GM18499 (cell line): ENCODE data around the gene ABHD10.
A peak's percentile ranks its signal among the peaks of the same experiment; 100 is the strongest.

Experiments used
- ATAC-seq: cut with Tn5 transposase; IDR thresholded peaks from one replicate; pipeline ENCODE4 v1.9.1; 2021; ENCODE audit warnings: moderate number of reproducible peaks; ENCODE audit not compliant: insufficient read depth, unreplicated experiment

The ABHD10 gene

DNA sequence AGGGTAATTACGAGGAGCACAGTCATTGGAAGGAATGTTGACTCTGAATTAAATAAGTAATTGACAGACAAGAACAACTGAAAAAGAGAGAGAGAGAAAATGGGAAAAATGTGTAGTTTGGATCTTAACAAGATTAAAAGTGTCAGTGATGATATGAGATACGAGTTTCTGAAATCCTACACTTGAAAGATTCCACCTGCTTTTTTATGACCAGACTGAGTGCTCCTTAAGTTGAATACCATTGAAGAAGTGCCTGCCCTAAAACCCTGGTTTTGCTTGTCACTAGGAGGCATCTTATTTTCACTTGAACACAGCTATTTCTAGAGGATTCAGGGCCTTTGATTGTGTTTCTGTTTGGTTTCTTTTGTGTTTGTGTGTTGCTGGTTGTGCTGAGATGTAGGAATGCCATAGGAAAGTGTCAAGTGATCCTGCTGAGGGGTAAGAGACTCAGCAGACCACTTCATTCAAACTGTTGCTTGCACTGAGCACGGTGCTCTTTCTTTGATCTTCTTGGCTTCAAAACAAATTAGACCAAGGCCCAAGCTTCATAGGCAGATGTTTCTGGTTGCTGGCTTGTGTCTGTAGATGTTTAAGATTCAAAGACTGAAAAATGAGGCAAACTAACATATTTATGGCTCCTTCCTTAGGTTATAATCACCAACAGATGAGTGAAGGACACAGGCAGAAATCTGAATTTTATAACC lies 17.2 kb upstream of the ABHD10 start:
- no peak for ATAC-seq

GRCh38 chr3:111963424-111963823 lies 15.4 kb upstream of the ABHD10 start:
- ATAC-seq: no peak

GRCh38 chr3:111965484-111965883 lies 13.3 kb upstream of the ABHD10 start:
- no peak for ATAC-seq

DNA sequence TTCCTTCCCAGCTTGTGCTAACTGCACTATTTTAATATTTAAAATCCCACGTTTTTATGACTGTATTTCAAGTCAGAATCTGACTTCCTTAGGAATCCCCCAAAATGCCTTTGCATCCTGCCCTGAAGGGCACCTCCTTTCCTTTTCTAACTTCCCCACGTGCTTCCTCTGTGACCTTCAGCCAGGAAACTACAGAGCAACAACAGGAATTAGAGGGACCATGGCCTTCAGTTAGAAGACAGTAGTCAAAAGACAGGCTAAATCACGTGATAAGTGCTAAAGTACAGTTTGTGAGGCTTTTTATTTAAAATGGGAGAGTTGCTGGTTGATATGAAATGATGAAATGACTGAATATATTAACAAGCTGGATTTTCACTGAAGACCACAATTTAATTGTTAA lies 11.8 kb upstream of the ABHD10 start:
- ATAC-seq: no peak

- peak; percentile 88 for ATAC-seq
Measured at GRCh38 chr3:111967651-111968274, 11.1 kb upstream of the ABHD10 start.

DNA sequence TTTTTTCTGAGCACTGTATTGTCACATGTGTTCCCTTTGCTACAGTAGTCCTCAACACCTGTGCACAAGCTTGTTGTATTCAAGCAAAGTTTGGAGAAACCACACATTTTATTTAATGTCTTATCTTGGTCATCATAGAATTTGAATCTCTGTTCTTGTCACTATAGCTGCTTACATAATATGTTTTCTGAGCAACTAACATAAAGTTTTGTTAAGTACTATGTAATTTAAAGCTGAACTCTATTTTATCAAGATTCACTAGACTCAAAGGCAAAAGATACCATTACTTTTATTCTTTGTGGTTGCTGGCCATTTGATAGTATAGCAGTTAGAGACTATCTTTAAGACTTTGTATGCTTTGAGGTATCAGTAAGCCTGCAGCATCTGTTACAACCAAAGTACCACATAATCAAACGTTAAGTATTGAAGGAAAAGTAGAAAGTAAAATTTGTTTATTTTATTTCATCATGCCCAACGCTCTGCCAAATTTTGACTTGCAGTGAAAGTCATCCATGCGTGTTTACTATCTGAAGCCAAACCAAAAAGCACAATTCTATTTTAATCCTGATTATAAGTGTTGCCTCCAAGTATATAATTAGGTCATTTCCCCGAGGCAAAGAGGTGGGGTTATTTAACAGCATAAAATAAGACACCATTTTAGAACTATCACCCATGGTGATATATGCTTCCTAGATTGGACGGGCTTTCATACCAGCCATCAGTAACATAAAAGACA lies 10.3 kb upstream of the ABHD10 start:
- no peak for ATAC-seq

DNA sequence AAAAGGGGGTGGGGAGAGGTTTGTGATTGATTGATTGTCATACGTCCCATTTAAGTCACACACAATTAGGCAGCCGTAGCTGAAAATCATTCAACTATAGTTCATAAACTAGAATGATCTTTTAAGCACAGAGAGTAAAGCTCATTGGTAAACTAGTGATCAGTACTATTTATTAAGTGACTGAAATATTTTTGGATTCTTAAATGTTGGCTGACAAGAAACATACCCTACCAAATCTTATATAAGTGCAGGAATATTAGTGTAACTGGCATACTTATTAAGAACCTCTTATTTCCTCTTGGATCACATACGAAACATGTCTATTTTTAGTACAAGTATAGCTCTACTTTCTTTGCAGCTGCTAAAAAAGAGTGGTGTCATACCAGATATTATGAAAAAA lies 8.4 kb upstream of the ABHD10 start:
- ATAC-seq: no peak

GRCh38 chr3:111971533-111972130 lies 7.2 kb upstream of the ABHD10 start:
- no peak for ATAC-seq

DNA sequence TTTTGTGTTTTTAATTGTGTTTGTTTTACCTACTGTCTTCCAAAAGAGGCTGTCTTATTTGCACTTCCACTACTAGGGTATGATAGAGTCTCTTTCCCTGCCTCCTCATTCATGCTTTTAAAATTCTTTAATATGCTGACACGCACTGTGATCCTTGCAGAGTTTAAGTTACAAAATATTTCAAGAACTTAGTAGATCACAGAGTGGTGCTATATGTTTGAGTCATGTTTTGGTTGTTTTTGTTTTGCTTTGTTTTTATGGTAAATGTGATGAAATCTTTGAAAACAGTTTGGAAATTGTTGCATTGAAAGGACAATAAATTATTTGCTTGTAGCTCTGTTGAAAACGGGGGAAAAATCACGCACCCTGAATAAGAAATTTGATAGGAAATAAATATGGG lies 5.9 kb upstream of the ABHD10 start:
- ATAC-seq: no peak

- ATAC-seq: no peak
Measured at GRCh38 chr3:111975131-111975530, 3.7 kb upstream of the ABHD10 start.

DNA sequence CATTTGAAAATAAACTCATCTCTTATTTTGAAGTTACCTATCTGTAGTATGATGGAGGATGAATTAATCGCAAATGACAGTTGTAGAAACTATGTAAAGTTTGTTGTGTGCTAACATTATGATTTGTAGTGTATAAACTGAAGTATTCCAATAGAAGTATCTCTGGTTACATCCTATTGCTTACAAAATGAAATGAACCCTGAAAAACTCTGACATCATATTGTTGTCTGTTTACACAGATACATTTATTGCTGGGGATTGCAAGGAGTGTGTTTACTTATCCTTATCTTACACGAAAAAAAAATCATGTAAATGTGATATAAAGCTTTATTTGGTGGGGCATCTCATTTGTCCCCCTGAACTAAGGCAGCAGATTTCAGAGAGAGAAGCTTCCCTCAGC lies 2.6 kb upstream of the ABHD10 start:
- no peak for ATAC-seq

DNA sequence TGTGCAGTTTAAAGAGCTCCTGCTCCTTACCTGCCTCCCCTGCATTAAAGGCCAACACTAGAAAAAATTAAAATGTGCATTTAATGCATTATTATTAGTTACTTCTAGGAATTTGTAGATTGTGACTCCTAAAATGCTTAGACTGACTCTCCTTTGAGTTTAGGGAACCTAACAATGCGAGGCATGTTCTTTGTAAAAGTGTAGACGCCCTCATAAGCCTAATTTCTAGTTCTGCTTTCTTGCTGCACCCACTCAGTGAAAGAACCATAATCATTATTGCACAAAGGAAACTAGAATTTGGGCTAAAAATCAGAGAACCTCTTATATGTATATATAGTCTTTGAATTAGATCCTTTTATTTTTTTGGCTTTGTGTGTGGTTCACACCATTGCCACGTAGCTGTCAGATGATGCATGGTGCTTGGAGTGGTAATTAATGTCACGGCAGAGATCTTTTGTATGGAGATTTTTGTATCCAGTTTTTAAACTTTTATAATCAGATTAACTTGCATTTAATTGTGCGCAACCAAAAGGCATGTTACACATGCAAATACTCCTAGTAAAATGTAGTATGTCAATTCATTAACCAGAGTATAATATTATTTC lies 710 bp downstream of the ABHD10 start:
- ATAC-seq: peak; percentile 20

GRCh38 chr3:111980716-111981456 lies 2.1 kb downstream of the ABHD10 start:
- ATAC-seq: no peak

DNA sequence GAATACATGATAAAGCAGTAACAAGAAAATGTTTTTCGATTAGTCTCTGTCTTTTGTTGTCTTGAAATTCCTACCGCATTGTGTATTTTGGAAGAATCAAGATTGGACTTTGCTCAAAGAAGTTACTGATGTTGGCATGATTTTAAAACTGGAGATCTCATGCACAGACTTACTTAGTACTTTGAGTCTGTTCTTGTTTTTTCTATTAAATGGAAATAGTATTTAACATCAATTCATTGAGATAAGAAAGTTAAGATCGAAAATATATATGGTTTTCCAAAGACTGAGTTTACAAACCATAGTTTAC lies 2.6 kb downstream of the ABHD10 start:
- ATAC-seq: no peak

- ATAC-seq: no peak
Measured at GRCh38 chr3:111984636-111985298, 5.9 kb downstream of the ABHD10 start.

- no peak for ATAC-seq
Measured at GRCh38 chr3:111986800-111987199, 8.0 kb downstream of the ABHD10 start.

GRCh38 chr3:111989061-111989678 lies 10.3 kb downstream of the ABHD10 start:
- ATAC-seq: peak; percentile 84

DNA sequence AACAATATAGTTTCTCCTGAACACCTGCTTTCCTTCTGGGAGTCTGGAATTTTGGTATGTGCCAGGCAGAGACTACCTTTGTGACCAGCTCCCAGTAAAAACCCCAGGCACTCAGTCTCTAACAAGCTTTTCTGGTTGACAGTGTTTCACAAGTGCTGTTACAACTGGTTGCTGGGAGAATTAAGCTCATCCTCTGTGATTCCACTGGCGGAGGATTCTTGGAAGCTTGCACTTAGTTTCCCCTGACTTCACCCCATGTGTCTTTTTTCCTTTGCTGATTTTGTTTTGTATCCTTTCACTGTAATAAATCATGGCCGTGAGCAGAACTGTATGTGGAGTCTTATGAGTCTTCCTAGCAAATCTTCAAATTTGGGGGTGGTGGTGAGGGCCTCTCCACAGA lies 14.2 kb downstream of the ABHD10 start:
- no peak for ATAC-seq
